Posterior vena cava (tissue), 2 donors: ENCODE data around the gene DLG5. TPM values are rescaled to one million over a fixed set of nuclear protein-coding genes. Genes with fewer than 3 reads are reported as not detected.

ENCODE experiments used
- DNase-seq: peaks from one replicate; pipeline ENCODE4 v3.0.0-alpha.2; 2020; ENCODE audit warnings: low spot score
- intact Hi-C, 2 donors: fragments of 100-400 bp; cut with DNase I; formaldehyde crosslinking; loops; one replicate each; pipeline versions ENCODE4 v1.14.1 to v1.14.2; 2022 to 2023
- total RNA-seq, 2 donors: library from RNA; stranded (reverse); fragmentation: NEBNext Ultra II Directional; extraction: Animal tissue kit (Norgen Biotek cat#: 25700); gene quantifications; one replicate each; pipeline ENCODE4 v1.2.1, GENCODE V29; 2021
- donor health status: DM: yes; HTN: yes; CAD: no.
- donor health status: DM: yes; HTN: yes; CAD: no.

DLG5 gene
- total RNA-seq, 2 donors from 2014 or later = 34.4 to 39.9 TPM

- no peak for DNase-seq
- intact Hi-C loops = loop anchor here in 1 of 2 donors (10.0 kb wide), 1 partner anchor 76 kb away; no protein-coding TSS in a partner anchor
Observed at GRCh38 chr10:77960829-77961329, 34.3 kb upstream of the DLG5 start.

DNA sequence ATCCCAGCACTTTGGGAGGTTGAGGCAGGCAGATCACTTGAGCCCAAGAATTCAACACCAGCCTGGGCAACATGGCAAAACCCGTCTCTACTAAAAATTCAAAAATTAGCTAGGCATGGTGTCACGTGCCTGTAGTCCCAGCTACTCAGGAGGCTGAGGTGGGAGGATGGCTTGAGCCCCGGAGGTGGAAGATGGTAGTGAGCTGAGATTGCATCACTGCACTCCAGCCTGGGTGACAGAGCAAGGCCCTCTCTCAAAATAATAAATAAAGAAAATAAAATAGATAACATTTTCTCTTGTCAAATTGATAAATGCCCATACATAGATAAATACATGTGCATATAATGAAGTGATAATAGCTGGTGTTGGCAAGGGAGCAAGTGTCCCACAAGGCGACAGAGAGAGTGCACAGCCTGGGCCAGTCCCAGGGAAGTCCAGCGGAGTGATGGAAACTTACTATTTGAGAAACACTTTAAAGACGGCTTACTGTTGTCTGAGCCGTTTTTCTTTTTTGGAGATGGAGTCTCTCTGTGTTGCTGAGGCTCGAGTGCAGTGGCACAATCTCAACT is 33.4 kb upstream of the DLG5 start:
- intact Hi-C loops = loop anchor here in 1 of 2 donors (10.0 kb wide), 1 partner anchor 75 kb away; no protein-coding TSS in a partner anchor
- DNase-seq = no peak

- intact Hi-C loops = no loop called here
- no peak for DNase-seq
Observed at GRCh38 chr10:77959384-77959783, 32.8 kb upstream of the DLG5 start.

DNA sequence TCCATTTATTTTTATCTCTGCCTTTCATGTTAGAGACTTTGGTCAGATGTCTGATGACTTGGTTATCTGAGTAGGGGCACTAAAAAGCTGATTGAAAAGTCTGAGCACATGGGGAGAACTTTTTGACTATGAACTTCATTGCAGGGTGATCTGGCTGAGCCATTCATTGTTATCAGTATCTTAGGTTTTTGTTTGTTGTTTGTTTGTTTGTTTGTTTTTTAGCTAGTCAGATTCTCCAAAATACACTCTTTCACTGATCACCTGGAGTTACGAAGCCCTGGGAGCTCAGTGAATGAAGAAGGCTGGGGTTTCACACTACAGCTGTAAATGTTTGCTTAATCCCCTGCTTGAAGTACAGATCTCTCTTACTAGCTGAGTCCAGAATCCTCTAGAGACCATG is 28.6 kb upstream of the DLG5 start:
- DNase-seq = no peak
- intact Hi-C loops = no loop called here

DNA sequence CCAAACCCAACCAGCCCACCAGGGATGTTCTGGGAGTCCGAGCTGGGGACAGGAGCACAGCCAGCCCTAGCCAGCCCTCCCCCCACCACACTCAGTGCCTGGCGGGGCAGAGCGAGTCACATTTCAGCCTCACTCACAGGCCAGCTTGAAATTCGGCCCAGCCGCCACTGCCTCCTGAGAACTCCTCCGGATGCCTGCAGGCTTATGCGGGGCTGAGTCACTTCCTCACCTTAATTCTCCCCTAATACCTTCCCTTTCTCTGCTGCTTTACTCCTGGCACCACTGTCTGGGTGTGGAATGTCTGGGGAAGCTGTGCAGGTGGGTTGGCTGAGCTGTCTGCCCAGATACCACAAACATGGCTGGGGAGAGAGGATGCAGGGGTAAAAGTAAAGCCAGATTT is 22.6 kb upstream of the DLG5 start:
- intact Hi-C loops = no loop called here
- DNase-seq = no peak

- intact Hi-C loops = no loop called here
- no peak for DNase-seq
Observed at GRCh38 chr10:77946084-77946483, 19.5 kb upstream of the DLG5 start.

DNA sequence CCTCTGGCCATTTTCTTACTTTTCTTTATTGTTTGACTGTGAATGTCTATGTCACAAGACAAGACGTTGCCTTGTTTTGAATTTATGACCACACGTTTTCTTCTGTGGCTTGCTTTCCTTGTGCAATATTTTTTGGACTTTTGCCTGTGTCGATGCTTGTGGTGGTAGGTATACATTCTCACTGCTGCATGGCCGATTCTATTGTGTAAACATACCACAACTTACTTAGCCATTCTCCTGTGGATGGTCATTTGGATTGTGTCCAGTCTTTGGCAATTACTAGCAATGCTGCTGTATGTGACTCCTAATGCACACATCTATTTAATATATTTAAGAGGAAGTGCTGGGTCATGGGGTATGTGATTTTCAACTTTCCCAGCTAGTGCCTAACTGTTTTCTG is 18.0 kb upstream of the DLG5 start:
- intact Hi-C loops = no loop called here
- no peak for DNase-seq

DNA sequence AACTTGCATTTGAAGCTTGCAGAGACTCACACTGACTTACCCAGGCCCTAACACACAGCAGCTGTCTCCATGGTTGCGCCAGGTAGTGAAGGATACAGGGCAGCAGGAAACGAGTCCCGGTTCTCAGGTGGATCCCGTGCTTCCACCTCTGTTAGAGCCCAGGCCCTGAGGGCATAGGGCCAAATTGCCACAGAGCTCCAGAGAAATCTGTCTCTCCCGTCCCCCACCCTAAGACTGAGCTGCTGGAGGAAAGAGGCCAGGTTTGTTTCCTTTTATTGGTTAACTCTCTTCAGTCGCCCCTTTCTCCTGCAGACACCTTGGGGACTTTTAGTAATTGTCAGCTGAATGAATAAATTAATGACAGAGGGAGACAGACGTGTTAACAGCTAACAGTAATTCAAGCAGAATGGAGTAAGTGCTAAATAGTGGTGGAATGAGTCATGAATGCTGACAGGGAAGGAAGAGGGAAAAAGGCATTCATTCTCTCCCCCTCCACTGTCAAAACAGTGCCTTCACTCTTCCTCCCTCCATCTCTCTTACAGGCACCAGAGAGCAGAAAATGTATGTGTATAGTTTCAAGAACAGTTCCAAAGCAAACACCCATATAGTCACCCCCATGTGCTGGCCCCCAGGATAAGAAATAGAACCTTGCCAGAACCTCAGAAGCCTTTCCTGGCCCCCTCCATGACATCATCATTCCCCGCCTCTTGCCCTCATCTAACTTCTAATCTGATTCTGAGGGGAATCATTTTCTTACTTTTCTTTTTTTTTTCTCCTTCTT is 16.8 kb upstream of the DLG5 start:
- intact Hi-C loops = no loop called here
- no peak for DNase-seq

GRCh38 chr10:77941790-77942189 is 15.2 kb upstream of the DLG5 start:
- intact Hi-C loops = no loop called here
- no peak for DNase-seq

GRCh38 chr10:77940627-77941026 is 14.1 kb upstream of the DLG5 start:
- no peak for DNase-seq
- intact Hi-C loops = no loop called here

- intact Hi-C loops = no loop called here
- DNase-seq = no peak
Observed at GRCh38 chr10:77940225-77940624, 13.7 kb upstream of the DLG5 start.

- DNase-seq = no peak
- intact Hi-C loops = no loop called here
Observed at GRCh38 chr10:77939561-77940001, 13.0 kb upstream of the DLG5 start.

DNA sequence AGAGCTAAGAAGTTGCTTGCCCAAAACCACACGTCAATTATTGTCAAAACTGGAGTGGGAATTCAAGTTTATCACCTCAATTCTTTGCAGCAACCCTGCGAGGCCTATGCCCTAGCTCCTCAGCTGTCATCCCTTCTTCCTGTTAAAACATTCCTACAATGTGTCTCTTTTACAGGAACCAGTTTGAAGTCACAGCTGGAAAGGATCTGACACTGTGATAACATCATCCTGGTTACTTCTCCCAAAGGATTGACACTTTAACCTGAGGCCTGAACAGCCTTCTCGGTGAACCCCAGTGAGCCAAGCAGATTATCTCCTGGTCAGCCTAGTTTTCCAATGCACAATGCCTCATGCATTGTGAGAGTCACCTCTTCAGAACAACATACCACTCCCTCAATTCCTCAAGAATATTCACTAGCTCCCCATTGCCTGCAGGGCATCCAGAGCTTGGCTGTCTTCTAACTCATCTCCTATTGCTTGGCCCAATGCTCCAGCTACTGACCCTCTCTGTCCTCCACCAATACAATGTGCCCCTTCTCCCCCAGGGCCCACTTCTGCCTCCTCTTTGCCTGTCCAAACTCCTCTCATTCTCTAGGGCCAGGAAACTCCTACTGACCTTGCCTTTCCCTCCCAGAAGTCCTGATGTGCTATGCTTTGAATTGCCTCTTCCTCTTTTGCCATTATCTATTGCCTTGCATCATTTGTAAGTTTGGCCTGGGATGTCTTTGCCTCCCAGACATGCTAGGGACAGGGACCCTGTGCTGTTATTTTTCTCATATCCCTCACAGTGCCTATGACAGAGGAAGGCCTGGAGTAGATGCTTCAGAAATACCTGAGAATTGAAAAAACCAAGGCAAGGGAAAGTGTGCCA is 10.4 kb upstream of the DLG5 start:
- no peak for DNase-seq
- intact Hi-C loops = no loop called here

GRCh38 chr10:77932016-77932715 is 5.6 kb upstream of the DLG5 start:
- intact Hi-C loops = no loop called here
- no peak for DNase-seq

- intact Hi-C loops = loop anchor here in 1 of 2 donors (5.0 kb wide), 1 partner anchor 80 kb away; no protein-coding TSS in a partner anchor
- DNase-seq = no peak
Observed at GRCh38 chr10:77927402-77928246, 1.1 kb upstream of the DLG5 start.

GRCh38 chr10:77925795-77926565 is 575 bp downstream of the DLG5 start:
- DNase-seq = peak; percentile 84
- intact Hi-C loops = loop anchor here in 1 of 2 donors (5.0 kb wide), 1 partner anchor 79 kb away; no protein-coding TSS in a partner anchor

GRCh38 chr10:77925410-77925794 is 1.2 kb downstream of the DLG5 start:
- intact Hi-C loops = loop anchor here in 1 of 2 donors (5.0 kb wide), 1 partner anchor 78 kb away; no protein-coding TSS in a partner anchor
- no peak for DNase-seq
